NCI-H510A (cell line): ENCODE measurements around the gene MSX1.

Source experiments
- DNase-seq: peaks from one replicate; lab custom pipeline; 2025; lab: John Stamatoyannopoulos, UW

MSX1 gene

DNA sequence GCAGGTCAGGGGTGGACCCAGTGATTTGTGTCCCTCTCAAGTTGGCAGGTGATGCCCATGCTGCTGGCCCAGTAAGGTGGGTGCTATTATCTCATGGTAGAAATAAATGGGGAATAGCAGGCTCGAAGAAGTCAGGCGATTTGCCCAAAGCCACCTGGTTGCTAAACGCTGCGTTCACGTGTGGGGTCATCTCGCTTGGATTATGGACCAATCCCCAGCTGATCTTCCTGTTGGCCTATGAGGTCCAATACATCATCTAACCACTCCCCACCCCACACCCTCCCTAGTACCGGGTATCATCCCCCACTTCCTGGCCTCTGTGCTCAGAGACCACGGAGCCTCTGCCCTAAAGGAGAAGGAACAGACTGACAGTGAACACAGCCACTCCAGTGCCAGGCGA lies 18.3 kb upstream of the MSX1 start:
- no peak for DNase-seq

DNA sequence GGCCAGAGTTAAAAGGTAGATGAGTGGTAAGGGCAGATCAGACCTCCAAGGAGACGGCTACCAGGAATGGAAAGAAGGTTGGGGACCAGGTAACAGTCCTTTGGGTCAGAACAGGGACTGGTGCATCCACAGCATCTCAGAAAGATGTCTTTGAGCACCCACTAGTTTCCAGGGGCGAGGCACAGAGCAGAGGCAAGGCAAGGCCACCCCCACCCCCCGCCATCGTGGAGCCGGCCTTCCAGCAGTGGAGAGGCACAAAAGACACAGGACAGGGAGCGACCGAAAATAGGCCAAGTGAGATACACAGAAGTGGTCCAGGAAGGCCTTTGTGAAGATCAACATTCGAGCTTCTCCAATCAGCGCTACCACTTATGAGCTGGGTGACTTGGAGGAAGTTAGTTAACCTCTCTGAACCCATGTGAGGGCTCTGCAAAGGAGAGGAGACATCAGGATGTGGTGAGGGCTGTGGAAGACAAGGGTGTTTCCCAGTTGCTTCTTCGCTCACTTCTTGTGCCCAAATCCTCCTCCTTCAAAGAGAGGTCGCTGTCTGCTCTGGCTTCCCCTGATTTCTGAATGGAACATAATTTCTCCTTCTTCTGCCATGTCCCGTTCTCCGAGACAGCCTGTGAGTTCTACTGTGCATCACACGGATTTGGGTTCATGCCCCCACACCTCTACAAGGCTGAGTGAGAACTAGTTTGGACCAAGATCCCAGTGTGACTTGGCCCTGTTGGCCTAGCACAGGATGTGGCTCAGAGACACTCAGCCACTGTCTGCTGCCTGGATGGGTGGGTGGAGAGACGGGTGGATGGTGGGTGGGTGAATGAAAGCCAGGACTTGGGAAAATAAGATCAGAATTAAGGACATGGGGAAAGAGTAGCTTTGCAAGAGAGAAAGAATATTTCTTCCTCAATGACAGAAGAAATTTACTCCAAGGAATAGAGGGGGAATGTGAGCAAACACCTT lies 16.7 kb upstream of the MSX1 start:
- DNase-seq, result no peak

- no peak for DNase-seq
Measured at GRCh38 chr4:4843635-4844291, 15.7 kb upstream of the MSX1 start.

- DNase-seq, result no peak
Measured at GRCh38 chr4:4845027-4845426, 14.4 kb upstream of the MSX1 start.

GRCh38 chr4:4847011-4847410 lies 12.5 kb upstream of the MSX1 start:
- DNase-seq, result no peak

GRCh38 chr4:4848540-4848939 lies 10.9 kb upstream of the MSX1 start:
- no peak for DNase-seq

DNA sequence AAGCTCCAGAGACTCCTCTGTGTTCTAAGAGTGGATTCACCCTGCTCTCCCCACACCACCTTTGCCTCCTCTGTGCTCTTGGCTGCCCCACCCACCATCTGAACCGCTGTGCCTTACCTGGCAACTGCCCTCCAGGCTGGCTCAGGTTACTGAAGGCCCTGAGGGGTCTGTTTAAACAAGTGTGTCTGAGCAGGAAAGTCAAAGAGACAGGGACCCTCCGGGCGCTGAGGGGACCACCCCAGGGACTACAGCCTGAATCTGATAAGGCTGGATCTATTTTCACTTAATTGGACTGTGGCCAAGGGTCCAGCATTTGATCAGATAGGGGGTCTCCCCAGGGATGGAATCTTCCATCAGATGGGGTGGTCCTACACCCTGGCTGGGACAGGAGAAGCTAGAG lies 10.4 kb upstream of the MSX1 start:
- no peak for DNase-seq

GRCh38 chr4:4849524-4850193 lies 9.8 kb upstream of the MSX1 start:
- no peak for DNase-seq

DNA sequence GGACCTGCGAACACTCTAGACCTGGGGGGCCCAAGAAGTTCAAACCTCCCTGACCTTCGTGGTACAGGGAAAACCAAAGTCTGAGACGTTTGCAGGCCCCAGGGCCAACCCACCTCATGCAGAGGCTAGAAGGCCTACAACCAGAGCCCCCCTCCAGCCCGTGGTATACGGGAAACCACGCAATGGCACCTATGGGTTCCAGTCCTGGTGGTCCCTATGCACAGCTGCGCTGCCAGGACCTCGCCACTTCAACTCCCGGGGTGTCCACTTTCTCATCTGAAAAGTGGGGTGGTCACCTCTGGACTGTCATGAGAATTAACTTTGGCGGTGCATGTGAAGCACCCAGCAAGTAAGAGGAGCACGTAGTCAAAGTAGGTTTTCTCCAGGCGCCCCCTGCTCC lies 8.4 kb upstream of the MSX1 start:
- DNase-seq, result no peak

GRCh38 chr4:4851906-4852305 lies 7.6 kb upstream of the MSX1 start:
- DNase-seq, result no peak

GRCh38 chr4:4852591-4853362 lies 6.7 kb upstream of the MSX1 start:
- no peak for DNase-seq

DNA sequence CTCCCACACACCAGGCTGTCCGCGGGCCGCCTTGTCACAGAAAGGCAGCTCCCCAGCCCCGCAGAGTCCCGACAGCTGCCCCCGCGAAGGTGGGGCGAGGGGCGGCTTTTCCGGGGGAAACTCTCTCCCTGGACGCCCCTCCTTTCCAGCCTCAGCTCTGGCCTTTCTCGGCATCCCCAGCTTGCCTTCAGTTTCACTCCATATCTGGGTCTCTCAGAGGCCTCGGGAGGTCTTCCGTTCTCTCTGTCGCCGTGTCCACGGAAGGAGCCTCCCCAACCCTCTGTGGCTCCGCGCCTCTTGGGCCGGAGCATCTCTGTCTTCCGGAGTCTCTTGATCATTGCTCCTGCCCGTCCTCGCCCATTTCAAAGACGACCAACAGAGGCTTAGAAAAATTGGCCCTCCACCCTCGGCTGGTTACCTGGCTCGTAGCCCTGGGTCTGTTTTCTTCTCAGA lies 6.1 kb upstream of the MSX1 start:
- no peak for DNase-seq

- DNase-seq, result no peak
Measured at GRCh38 chr4:4853921-4854648, 5.4 kb upstream of the MSX1 start.

GRCh38 chr4:4854649-4855295 lies 4.7 kb upstream of the MSX1 start:
- no peak for DNase-seq

- no peak for DNase-seq
Measured at GRCh38 chr4:4855301-4856070, 4.0 kb upstream of the MSX1 start.

GRCh38 chr4:4856071-4857000 lies 3.1 kb upstream of the MSX1 start:
- DNase-seq, result no peak

DNA sequence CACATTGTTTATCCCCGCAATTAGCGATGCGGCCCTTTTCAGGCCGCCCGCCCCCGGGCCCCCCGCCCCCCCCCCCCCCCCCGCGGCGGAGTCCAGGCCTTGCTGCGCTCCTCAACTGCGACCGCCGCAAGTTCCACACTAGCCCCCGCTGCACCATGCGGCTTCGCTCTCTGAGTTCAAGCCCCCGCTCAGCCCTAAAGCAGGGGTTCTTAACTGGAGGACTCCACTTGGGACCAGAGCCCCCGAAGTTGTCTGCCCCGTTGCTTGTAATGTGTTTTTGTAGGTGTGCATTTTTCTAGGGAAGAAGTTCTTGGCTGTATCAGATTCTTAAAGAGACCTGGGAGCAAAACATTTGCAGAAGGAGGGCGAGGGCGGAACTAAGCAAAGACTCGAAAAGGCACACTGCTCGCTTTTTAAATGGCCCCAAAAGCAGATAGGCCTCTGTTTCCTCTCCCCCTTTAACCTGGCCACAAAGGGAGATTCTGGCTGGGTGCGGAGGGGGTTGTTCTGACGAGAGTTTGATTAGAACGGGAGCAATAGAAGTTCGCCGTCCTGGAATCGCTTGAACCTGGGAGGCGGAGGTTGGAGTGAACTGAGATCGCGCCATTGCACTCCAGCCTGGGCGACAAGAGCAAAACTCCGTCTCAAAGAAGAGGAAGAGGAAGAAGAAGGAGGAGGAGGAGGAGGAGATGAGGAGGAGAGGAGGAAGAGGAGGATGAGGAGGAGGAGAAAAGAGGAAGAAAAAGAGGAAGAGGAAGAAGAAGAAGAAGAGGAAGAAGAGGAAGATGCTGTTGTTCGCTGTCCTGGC lies 2.3 kb upstream of the MSX1 start:
- DNase-seq, result no peak
